ENCODE measurements around the gene PTRH1. TPM values are rescaled to one million over a fixed set of nuclear protein-coding genes. Genes with fewer than 3 reads are reported as not detected.

PTRH1 gene
- total and polyA plus RNA-seq, 2 of the 13 experiments (the other 11 are each of a cell fraction or from before 2014, with no cell fraction given) = 4.0 to 10.4 TPM

GRCh38 chr9:127744398-127745110 is 29.1 kb upstream of the PTRH1 start (continued):
- TF ChIP-seq ZBTB2 (CRISPR knock-in tag; IDR thresholded peaks at IDR 0.05; ENCODE audit: low read depth) (no peak), ZNF800 (CRISPR knock-in tag; IDR thresholded peaks at IDR 0.05) (no peak), PLRG1 (conservative IDR thresholded peaks at IDR 0.05) (no peak), HINFP (CRISPR knock-in tag; IDR thresholded peaks at IDR 0.05; ENCODE audit: low read depth) (no peak), MAFG (CRISPR knock-in tag; IDR thresholded peaks at IDR 0.05) (no peak), CSRNP2 (CRISPR knock-in tag; conservative IDR thresholded peaks at IDR 0.05; ENCODE audit: low read depth) (no peak), ZNF235 (CRISPR knock-in tag; IDR thresholded peaks at IDR 0.05; ENCODE audit: borderline replicate concordance) (no peak)
